Measurements from ENCODE around the gene UBE2B.
A peak's percentile ranks its signal among the peaks of the same experiment; 100 is the strongest.
"Not testable (repeated sequence)": the region's sequence is repeated elsewhere in the genome, so short reads cannot be mapped to it uniquely, and the experiment has no call there.

Gene UBE2B

GRCh38 chr5:134371834-134372340, 518 bp downstream of the UBE2B start:
- Histone ChIP-seq H3K4me3 (ENCODE audit: low read depth, low read length) (peak overlapping the region; percentile 100), H3K27ac (ENCODE audit: low read depth, low read length) (peak overlapping the region; percentile 100), H3K36me3 (ENCODE audit: control insufficient read depth, insufficient read depth, low read length) (peaks cover 27% of the 10 kb centered on the region), H3K9ac (ENCODE audit: low read length) (peak overlapping the region; percentile 98), H3K4me1 (ENCODE audit: control insufficient read depth, insufficient read depth, low read length) (peaks cover 6% of the 10 kb centered on the region; the same call in 1 of the 2 replicates), H3K9me3 (ENCODE audit: control insufficient read depth, insufficient read depth, low read depth, low read length) (no peaks in the 10 kb centered on the region), H3K27me3 (ENCODE audit: control insufficient read depth, insufficient read depth, low read length) (no peaks in the 10 kb centered on the region)

GRCh38 chr5:134373633-134374032, 2.3 kb downstream of the UBE2B start:
- not testable (repeated sequence) for H3K9me3 ChIP-seq (ENCODE audit: control insufficient read depth, insufficient read depth, low read depth, low read length); H3K9ac ChIP-seq (ENCODE audit: low read length); H3K27ac ChIP-seq (ENCODE audit: low read depth, low read length); H3K4me1 ChIP-seq (ENCODE audit: control insufficient read depth, insufficient read depth, low read length); H3K27me3 ChIP-seq (ENCODE audit: control insufficient read depth, insufficient read depth, low read length)
- H3K36me3 ChIP-seq (ENCODE audit: control insufficient read depth, insufficient read depth, low read length), result peaks cover 41% of the 10 kb centered on the region
- H3K4me3 ChIP-seq (ENCODE audit: low read depth, low read length), result peak overlapping the region; percentile 100; the same call in 1 of the 2 replicates

GRCh38 chr5:134374232-134374631, 2.9 kb downstream of the UBE2B start:
- no peak overlapping the region for H3K9ac ChIP-seq (ENCODE audit: low read length)
- no peaks in the 10 kb centered on the region for H3K27me3 ChIP-seq (ENCODE audit: control insufficient read depth, insufficient read depth, low read length)
- H3K27ac ChIP-seq (ENCODE audit: low read depth, low read length), result no peak overlapping the region
- peaks cover 46% of the 10 kb centered on the region for H3K36me3 ChIP-seq (ENCODE audit: control insufficient read depth, insufficient read depth, low read length)
- H3K4me3 ChIP-seq (ENCODE audit: low read depth, low read length), result no peak overlapping the region
- no peaks in the 10 kb centered on the region for H3K9me3 ChIP-seq (ENCODE audit: control insufficient read depth, insufficient read depth, low read depth, low read length)
- H3K4me1 ChIP-seq (ENCODE audit: control insufficient read depth, insufficient read depth, low read length), result peaks cover 6% of the 10 kb centered on the region; the same call in 1 of the 2 replicates

GRCh38 chr5:134380346-134380745, 9.0 kb downstream of the UBE2B start:
- Histone ChIP-seq H3K27ac (ENCODE audit: low read depth, low read length) (no peak overlapping the region), H3K4me3 (ENCODE audit: low read depth, low read length) (no peak overlapping the region), H3K4me1 (ENCODE audit: control insufficient read depth, insufficient read depth, low read length) (no peaks in the 10 kb centered on the region), H3K27me3 (ENCODE audit: control insufficient read depth, insufficient read depth, low read length) (no peaks in the 10 kb centered on the region), H3K9me3 (ENCODE audit: control insufficient read depth, insufficient read depth, low read depth, low read length) (no peaks in the 10 kb centered on the region), H3K36me3 (ENCODE audit: control insufficient read depth, insufficient read depth, low read length) (peaks cover 87% of the 10 kb centered on the region), H3K9ac (ENCODE audit: low read length) (no peak overlapping the region)

GRCh38 chr5:134382204-134382603, 10.8 kb downstream of the UBE2B start:
- H3K4me1 ChIP-seq (ENCODE audit: control insufficient read depth, insufficient read depth, low read length); H3K4me3 ChIP-seq (ENCODE audit: low read depth, low read length); H3K27ac ChIP-seq (ENCODE audit: low read depth, low read length); H3K9me3 ChIP-seq (ENCODE audit: control insufficient read depth, insufficient read depth, low read depth, low read length); H3K27me3 ChIP-seq (ENCODE audit: control insufficient read depth, insufficient read depth, low read length); H3K9ac ChIP-seq (ENCODE audit: low read length): not testable (repeated sequence)
- peaks cover 87% of the 10 kb centered on the region for H3K36me3 ChIP-seq (ENCODE audit: control insufficient read depth, insufficient read depth, low read length)

- H3K4me1 ChIP-seq (ENCODE audit: control insufficient read depth, insufficient read depth, low read length), result no peaks in the 10 kb centered on the region
- H3K27ac ChIP-seq (ENCODE audit: low read depth, low read length), result no peak overlapping the region
- no peaks in the 10 kb centered on the region for H3K27me3 ChIP-seq (ENCODE audit: control insufficient read depth, insufficient read depth, low read length)
- H3K4me3 ChIP-seq (ENCODE audit: low read depth, low read length), result no peak overlapping the region
- H3K36me3 ChIP-seq (ENCODE audit: control insufficient read depth, insufficient read depth, low read length), result peaks cover 91% of the 10 kb centered on the region
- no peak overlapping the region for H3K9ac ChIP-seq (ENCODE audit: low read length)
- H3K9me3 ChIP-seq (ENCODE audit: control insufficient read depth, insufficient read depth, low read depth, low read length), result no peaks in the 10 kb centered on the region
Observed at GRCh38 chr5:134383980-134384697, 12.8 kb downstream of the UBE2B start.

- Histone ChIP-seq H3K4me1 (ENCODE audit: control insufficient read depth, insufficient read depth, low read length) (no peaks in the 10 kb centered on the region), H3K27ac (ENCODE audit: low read depth, low read length) (no peak overlapping the region), H3K9me3 (ENCODE audit: control insufficient read depth, insufficient read depth, low read depth, low read length) (no peaks in the 10 kb centered on the region), H3K36me3 (ENCODE audit: control insufficient read depth, insufficient read depth, low read length) (peaks cover 91% of the 10 kb centered on the region), H3K27me3 (ENCODE audit: control insufficient read depth, insufficient read depth, low read length) (no peaks in the 10 kb centered on the region), H3K9ac (ENCODE audit: low read length) (no peak overlapping the region), H3K4me3 (ENCODE audit: low read depth, low read length) (no peak overlapping the region)
Observed at GRCh38 chr5:134387443-134387842, 16.1 kb downstream of the UBE2B start.

- peaks cover 16% of the 10 kb centered on the region for H3K4me1 ChIP-seq (ENCODE audit: control insufficient read depth, insufficient read depth, low read length)
- no peak overlapping the region for H3K9ac ChIP-seq (ENCODE audit: low read length)
- H3K27ac ChIP-seq (ENCODE audit: low read depth, low read length), result no peak overlapping the region
- H3K36me3 ChIP-seq (ENCODE audit: control insufficient read depth, insufficient read depth, low read length), result peaks cover 86% of the 10 kb centered on the region
- no peak overlapping the region for H3K4me3 ChIP-seq (ENCODE audit: low read depth, low read length)
- no peaks in the 10 kb centered on the region for H3K27me3 ChIP-seq (ENCODE audit: control insufficient read depth, insufficient read depth, low read length)
- no peaks in the 10 kb centered on the region for H3K9me3 ChIP-seq (ENCODE audit: control insufficient read depth, insufficient read depth, low read depth, low read length)
Observed at GRCh38 chr5:134392301-134392700, 20.9 kb downstream of the UBE2B start.

GRCh38 chr5:134394932-134395331, 23.6 kb downstream of the UBE2B start:
- Histone ChIP-seq H3K36me3 (ENCODE audit: control insufficient read depth, insufficient read depth, low read length) (peaks cover 87% of the 10 kb centered on the region), H3K27ac (ENCODE audit: low read depth, low read length) (no peak overlapping the region; the same call in 1 of the 2 replicates), H3K4me3 (ENCODE audit: low read depth, low read length) (no peak overlapping the region)

GRCh38 chr5:134396274-134396673, 24.9 kb downstream of the UBE2B start:
- Histone ChIP-seq H3K27ac (ENCODE audit: low read depth, low read length) (no peak overlapping the region), H3K27me3 (ENCODE audit: control insufficient read depth, insufficient read depth, low read length) (no peaks in the 10 kb centered on the region), H3K9me3 (ENCODE audit: control insufficient read depth, insufficient read depth, low read depth, low read length) (no peaks in the 10 kb centered on the region), H3K4me1 (ENCODE audit: control insufficient read depth, insufficient read depth, low read length) (peaks cover 16% of the 10 kb centered on the region), H3K4me3 (ENCODE audit: low read depth, low read length) (no peak overlapping the region), H3K9ac (ENCODE audit: low read length) (no peak overlapping the region), H3K36me3 (ENCODE audit: control insufficient read depth, insufficient read depth, low read length) (peaks cover 74% of the 10 kb centered on the region)

More at GRCh38 chr5:134394932-134395331, 23.6 kb downstream of the UBE2B start:
- H3K9me3 ChIP-seq (ENCODE audit: control insufficient read depth, insufficient read depth, low read depth, low read length), result no peaks in the 10 kb centered on the region
- no peak overlapping the region for H3K9ac ChIP-seq (ENCODE audit: low read length)
- no peaks in the 10 kb centered on the region for H3K27me3 ChIP-seq (ENCODE audit: control insufficient read depth, insufficient read depth, low read length)
- peaks cover 16% of the 10 kb centered on the region for H3K4me1 ChIP-seq (ENCODE audit: control insufficient read depth, insufficient read depth, low read length)

- Histone ChIP-seq H3K27me3 (ENCODE audit: control insufficient read depth, insufficient read depth, low read length) (no peaks in the 10 kb centered on the region), H3K36me3 (ENCODE audit: control insufficient read depth, insufficient read depth, low read length) (peaks cover 72% of the 10 kb centered on the region), H3K4me3 (ENCODE audit: low read depth, low read length) (no peak overlapping the region), H3K9me3 (ENCODE audit: control insufficient read depth, insufficient read depth, low read depth, low read length) (no peaks in the 10 kb centered on the region), H3K4me1 (ENCODE audit: control insufficient read depth, insufficient read depth, low read length) (peaks cover 16% of the 10 kb centered on the region), H3K9ac (ENCODE audit: low read length) (no peak overlapping the region), H3K27ac (ENCODE audit: low read depth, low read length) (no peak overlapping the region)
Observed at GRCh38 chr5:134397196-134397595, 25.8 kb downstream of the UBE2B start.

All from HUES6 (cell line).